NCI-H128 (cell line): ENCODE measurements around the gene PHACTR2.

ENCODE experiments used
- DNase-seq: peaks from one replicate; lab custom pipeline; 2025; ENCODE audit not compliant: unreplicated experiment; lab: John Stamatoyannopoulos, UW

PHACTR2 gene

GRCh38 chr6:143739341-143739851 lies 61.6 kb downstream of the PHACTR2 start:
- no peak for DNase-seq

DNA sequence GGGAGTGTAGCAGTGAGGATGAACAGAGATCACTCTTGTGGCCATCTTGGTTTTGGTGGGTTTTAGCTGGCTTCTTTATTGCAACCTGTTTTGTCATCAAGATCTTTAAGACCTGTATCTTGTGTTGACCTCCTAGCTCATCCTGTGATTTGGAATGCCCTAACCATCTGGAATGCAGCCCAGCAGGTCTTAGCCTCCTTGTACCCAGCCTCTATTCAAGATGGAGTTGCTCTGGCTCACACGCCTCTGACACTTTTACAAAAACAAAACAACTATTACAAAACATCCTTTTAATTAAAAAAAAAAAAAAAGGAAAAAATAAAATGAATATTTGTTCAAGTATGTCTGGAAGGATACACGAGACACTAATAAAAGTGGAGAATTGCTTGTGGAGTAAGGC lies 62.4 kb downstream of the PHACTR2 start:
- no peak for DNase-seq

DNA sequence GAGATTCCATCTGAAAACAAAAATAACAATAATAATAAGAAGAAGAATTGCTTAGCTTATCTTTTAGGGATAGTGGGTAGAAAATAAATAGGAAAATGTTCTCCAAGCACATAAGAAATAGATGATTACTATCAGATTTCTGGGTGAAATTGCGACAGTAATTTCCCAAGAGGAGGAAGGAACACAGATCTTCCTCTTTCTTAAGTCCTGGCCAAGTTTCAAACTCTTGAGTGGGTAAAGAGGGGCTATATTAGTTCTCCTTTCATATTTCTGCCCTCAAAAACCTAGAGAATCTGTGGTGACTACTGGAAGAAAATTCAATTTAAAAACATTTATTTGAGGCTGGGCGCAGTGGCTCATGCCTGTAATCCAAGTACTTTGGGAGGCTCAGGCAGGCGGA lies 63.7 kb downstream of the PHACTR2 start:
- DNase-seq: no peak

GRCh38 chr6:143742070-143742954 lies 64.5 kb downstream of the PHACTR2 start:
- no peak for DNase-seq

DNA sequence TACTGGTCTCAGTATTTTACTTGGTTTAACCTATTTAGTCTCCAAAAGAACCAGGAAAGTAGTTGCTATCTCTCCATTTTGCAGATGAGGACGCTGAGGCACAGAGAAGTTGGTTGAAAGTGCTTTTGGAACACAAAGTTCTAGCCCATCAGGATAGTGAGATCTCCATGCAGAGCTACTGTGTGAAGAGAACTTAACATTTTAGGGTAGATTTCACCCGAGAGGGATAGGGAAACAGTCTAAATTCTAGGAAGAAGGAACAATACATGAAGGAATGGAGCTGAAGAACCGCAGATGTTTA lies 65.1 kb downstream of the PHACTR2 start:
- no peak for DNase-seq

DNA sequence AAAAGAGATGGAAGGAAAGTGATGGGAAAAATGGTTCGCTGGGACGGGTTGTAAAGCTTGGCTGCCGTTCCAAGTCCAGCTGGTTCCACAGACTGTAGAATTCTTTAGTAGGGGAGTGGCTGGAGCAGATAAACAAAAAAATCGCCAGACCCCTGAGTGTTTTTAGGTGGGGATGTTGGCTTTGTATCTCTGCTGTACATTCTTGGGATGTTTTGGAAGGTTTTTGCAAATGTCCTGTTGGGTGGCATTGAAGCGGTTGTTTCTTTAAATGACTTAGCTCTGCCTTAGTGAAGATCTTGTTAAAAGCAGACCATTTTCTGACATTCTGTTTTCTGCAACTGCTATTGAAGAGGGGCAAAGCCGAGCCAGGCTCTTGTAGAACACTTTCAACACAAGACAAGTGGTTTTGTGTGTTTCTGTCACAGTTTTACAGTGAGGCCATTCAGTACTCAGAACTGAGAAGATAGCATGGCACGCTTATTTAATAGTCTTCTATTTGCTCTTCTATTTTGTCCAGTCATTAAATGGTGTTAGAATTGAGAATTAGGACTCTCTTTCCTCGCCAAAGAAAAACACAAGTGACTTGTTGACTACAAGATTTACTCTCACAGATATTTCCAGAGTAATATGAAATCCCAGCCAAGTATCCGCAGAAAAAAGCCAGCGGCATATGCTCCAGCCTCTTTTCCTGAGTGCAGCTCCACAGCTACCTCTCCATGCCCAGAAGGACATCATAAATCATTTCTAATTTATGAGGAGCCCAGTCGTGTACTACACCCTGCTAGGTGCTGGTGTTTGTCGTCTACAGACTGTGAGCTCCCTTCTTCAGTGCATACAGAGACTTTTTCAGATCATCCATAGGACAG lies 65.8 kb downstream of the PHACTR2 start:
- no peak for DNase-seq

- DNase-seq: no peak
These were observed 66.9 kb downstream of the PHACTR2 start for GRCh38 chr6:143744551-143745165.

- peak; percentile 29 for DNase-seq
These were observed 67.7 kb downstream of the PHACTR2 start for GRCh38 chr6:143745166-143746133.

DNA sequence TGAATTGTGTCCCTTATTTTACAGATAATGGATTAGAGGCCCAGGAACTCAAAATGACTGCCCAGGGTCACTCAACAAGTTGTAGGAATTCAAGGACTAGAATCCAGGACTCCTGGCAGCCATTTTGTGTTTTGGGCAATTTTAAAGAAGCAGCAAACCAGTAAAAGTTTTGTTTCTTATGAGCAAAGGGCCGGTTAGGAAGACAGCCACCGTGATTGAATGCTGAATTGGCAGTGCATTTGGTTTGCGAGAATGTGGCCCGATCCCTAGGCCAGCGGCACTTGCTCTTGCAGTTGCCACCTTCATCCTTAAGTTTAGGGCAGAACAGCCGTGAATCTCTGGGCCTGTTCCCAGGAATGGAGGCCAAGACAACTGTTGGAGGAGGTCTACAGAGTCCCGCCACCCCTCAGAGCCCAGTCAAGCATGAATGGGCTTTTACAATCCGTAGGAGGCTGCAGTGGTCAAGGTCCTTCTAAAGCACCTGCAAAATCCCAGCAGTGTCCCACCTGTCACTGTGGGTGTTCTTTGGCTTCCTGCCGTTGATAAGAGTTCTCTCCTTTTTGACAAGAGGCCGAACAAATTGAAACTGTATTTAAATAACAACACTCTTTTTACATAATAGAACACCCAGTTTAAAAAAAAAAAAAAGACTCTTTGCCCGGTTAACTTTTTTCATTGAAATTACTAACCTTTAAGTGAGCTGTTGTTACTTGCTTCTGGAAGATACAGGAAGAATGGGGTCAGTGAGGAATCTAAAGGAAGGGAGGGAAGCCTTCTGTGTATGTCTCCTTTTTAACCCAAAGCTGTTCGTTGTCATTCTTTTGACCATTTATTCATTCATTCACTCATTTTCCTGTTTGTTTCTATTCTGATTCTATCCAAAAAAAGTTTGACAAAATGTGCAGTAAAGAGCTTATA lies 68.7 kb downstream of the PHACTR2 start:
- DNase-seq: no peak

DNA sequence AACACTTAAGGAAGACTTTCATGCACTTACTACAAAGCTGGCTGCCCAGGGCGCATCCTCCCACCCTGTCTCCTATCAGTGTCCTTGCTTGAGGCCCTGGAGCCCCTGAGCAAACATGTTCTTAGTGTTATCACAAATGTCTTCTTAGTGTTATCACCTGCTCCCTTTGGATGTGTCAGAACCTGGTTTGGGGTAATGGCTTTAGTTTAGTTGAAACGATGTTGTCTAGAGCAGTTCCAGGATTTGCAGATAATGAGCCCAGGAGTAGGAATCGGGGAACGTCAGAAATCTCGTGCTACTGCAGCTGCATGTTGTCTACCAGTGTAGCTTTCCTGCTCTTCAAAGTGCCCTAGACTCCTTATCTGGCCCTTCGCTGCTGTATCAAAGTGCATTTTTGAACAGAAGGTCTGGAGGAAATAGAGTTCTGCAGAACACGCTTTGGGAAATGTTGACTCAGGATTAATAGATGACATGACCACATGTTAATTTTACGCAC lies 69.6 kb downstream of the PHACTR2 start:
- no peak for DNase-seq

DNA sequence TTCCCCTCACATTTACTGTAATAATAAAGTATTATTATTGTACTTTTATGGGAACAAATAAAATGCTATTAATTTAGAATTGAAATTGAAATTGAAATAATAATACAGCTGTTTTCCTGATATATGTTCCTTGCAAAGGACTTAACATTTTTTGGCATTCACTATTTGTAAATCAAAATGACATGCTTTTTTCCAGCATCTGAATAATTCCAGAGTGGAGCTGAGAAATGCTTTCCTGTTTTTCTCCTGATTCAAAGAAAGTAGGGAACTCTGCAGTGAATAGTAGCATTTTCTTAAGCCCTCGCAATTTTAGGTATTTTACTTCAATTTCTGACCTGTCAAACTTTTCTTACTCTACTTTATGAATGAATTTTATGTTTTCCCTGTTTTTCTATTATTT lies 72.1 kb downstream of the PHACTR2 start:
- DNase-seq: no peak

DNA sequence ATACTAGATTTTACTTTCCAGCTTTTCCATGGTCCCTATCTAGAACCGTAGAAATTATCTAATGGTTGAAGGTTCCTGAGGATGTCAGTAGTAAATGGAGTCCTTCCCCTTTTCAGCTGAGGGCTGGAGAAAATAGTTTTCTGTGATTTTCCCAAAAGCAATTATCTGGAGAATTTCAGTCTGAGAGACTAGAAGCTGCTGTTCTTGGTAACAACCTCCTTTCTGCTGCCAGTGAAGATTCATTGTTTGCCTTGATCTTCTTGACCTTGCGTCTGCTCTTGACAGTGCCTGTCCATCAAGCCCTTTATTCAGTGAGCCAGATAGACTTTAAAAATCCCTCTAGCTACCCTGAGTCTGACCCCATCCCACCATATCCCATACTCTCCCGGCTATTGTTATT lies 73.1 kb downstream of the PHACTR2 start:
- DNase-seq: no peak

DNA sequence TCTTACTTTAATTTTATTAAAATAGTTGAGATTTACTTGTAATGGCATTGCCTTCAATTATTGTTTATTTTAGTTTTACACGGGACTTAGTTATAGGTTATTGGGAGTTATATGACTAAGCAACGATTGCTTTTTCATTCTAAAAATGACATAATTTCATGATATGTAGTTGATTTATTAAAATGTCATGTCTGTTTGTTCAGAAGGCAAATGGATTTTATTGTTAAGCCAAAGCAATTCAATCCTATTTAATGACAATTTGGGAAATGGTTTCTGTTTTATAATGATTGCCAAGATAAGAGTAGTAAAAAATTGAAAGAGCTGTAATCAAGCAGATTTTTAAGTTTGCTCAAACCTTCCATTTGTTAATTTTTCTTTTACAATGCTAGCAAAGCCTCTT lies 74.7 kb downstream of the PHACTR2 start:
- no peak for DNase-seq

GRCh38 chr6:143753678-143754077 lies 75.9 kb downstream of the PHACTR2 start:
- DNase-seq: no peak

DNA sequence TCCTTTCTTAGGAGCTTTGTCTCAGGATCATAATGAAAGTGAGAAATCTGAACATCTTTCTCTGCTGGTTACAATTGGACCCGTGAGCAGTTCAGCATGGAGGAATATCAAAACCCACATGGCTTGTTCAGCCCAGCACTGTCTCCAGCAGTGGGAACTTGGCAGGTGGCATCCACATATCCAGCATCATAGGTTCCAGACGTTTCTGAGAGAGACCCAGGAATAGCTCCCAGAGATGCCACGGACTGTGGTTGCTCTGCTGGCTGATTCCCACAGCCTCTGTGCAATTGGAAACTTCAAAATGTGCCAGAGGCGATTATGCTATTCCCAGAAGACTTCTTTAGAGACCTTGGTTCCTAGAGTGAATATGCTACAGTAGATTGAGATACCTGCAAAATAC lies 76.4 kb downstream of the PHACTR2 start:
- no peak for DNase-seq

- no peak for DNase-seq
These were observed 77.6 kb downstream of the PHACTR2 start for GRCh38 chr6:143755301-143755744.

- DNase-seq: no peak
These were observed 79.6 kb downstream of the PHACTR2 start for GRCh38 chr6:143757346-143757832.

GRCh38 chr6:143758551-143758950 lies 80.8 kb downstream of the PHACTR2 start:
- DNase-seq: no peak

DNA sequence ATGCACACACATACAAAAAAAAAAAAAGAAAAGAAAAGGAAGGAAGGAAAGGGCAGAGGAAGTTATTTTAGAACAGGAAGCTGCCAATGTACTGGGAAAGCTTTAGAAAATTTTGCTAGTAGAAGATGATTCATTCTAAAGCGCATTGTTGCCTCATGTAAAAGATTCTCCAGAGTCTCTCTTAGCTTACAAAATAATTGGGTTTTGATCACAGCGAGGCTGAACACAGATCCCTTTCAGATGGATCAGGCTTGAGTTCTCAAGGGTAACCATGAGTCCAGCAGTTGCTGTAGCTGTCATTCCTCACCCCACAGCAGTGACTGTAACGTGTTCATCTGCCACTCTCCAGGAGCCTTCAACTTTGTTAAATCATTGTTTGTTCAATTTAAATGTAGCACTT lies 81.9 kb downstream of the PHACTR2 start:
- DNase-seq: no peak
